Naive thymus-derived CD8-positive, alpha-beta T cell (primary cell): Measurements from ENCODE around the gene OR12D1. TPM values are rescaled to one million over a fixed set of nuclear protein-coding genes. Genes with fewer than 3 reads are reported as not detected.

Experiments
- polyA plus RNA-seq, 3 donors: library from polyadenylated mRNA; unstranded; fragments of 300-500 nt; fragmentation: Illumina TruSeq; gene quantifications; one replicate each; pipeline ENCODE4 v1.2.3, GENCODE V29; 2021
- total RNA-seq, 8 experiments: library from RNA in 2 of 8; stranded (reverse) in 2 of 8; gene quantifications; one replicate each; pipeline ENCODE4 v1.2.3 and lab custom pipeline; 2021 to 2026

OR12D1 gene
- total and polyA plus RNA-seq, 5 experiments from 2014 or later: not detected

Other genes starting within 250 kb of the OR12D1 start
- not detected for gene OR2J2, start 244.0 kb upstream of the OR12D1 start, total RNA-seq
- not detected for gene OR2J2, start 244.0 kb upstream of the OR12D1 start, polyA plus RNA-seq
- not detected for gene OR14J1, start 113.2 kb upstream of the OR12D1 start, total RNA-seq
- not detected for gene OR14J1, start 113.2 kb upstream of the OR12D1 start, polyA plus RNA-seq
- gene OR5V1, start 46.1 kb upstream of the OR12D1 start, total RNA-seq: not detected
- gene OR5V1, start 46.1 kb upstream of the OR12D1 start, polyA plus RNA-seq: not detected
- gene OR12D3, start 39.6 kb upstream of the OR12D1 start, total RNA-seq: not detected
- not detected for gene OR12D3, start 39.6 kb upstream of the OR12D1 start, polyA plus RNA-seq
- not detected for gene OR12D2, start 19.3 kb upstream of the OR12D1 start, total RNA-seq
- gene OR12D2, start 19.3 kb upstream of the OR12D1 start, polyA plus RNA-seq: not detected
- gene OR10C1, start 24.4 kb downstream of the OR12D1 start, total RNA-seq: not detected
- gene OR10C1, start 24.4 kb downstream of the OR12D1 start, polyA plus RNA-seq: not detected
- gene OR11A1, start 42.1 kb downstream of the OR12D1 start, total RNA-seq: not detected
- gene OR11A1, start 42.1 kb downstream of the OR12D1 start, polyA plus RNA-seq: not detected
- not detected for gene OR2H1, start 42.2 kb downstream of the OR12D1 start, total RNA-seq
- not detected for gene OR2H1, start 42.2 kb downstream of the OR12D1 start, polyA plus RNA-seq
- not detected for gene MAS1L, start 73.0 kb downstream of the OR12D1 start, total RNA-seq
- gene MAS1L, start 73.0 kb downstream of the OR12D1 start, polyA plus RNA-seq: not detected
- gene UBD, start 144.8 kb downstream of the OR12D1 start, total RNA-seq: not detected
- gene UBD, start 144.8 kb downstream of the OR12D1 start, polyA plus RNA-seq: not detected
- not detected for gene OR2H2, start 170.2 kb downstream of the OR12D1 start, total RNA-seq
- not detected for gene OR2H2, start 170.2 kb downstream of the OR12D1 start, polyA plus RNA-seq
- gene GABBR1, start 218.3 kb downstream of the OR12D1 start, total RNA-seq: 10 to 100 TPM; 33.3 to 36.4 TPM
- under 1 TPM; 0.46 to 0.92 (median 0.64) TPM for gene GABBR1, start 218.3 kb downstream of the OR12D1 start, polyA plus RNA-seq
- not detected for gene MOG, start 242.2 kb downstream of the OR12D1 start, total RNA-seq
- not detected for gene MOG, start 242.2 kb downstream of the OR12D1 start, polyA plus RNA-seq